ENCODE results near the gene SEMA3A.

SEMA3A gene

GRCh38 chr7:84113286-84113685, 81.3 kb downstream of the SEMA3A start:
- H3K4me3 ChIP-seq (ENCODE audit: low read depth, low read length): 0 out of 2 replicates have a peak overlapping the region, but pooled peaks have one; percentile 35
- no peaks in the 10 kb centered on the region for H3K79me2 ChIP-seq (ENCODE audit: control insufficient read depth, insufficient read depth, low read length, unreplicated experiment)
- no peaks in the 10 kb centered on the region for H3K27me3 ChIP-seq (ENCODE audit: insufficient read depth, low read length)
- H3K27ac ChIP-seq (ENCODE audit: low read depth, low read length): no peak overlapping the region
- no peaks in the 10 kb centered on the region for H3K36me3 ChIP-seq (ENCODE audit: insufficient read depth, low read length)
- H3K4me1 ChIP-seq (ENCODE audit: control insufficient read depth, insufficient read depth, low read length, unreplicated experiment): peaks cover 18% of the 10 kb centered on the region
- H2AFZ ChIP-seq (ENCODE audit: low read length, unreplicated experiment): peak overlapping the region; percentile 37

GRCh38 chr7:84112771-84113170, 81.8 kb downstream of the SEMA3A start:
- Histone ChIP-seq H3K4me3 (ENCODE audit: low read depth, low read length) (0 out of 2 replicates have a peak overlapping the region, but pooled peaks have one; percentile 35), H3K27ac (ENCODE audit: low read depth, low read length) (no peak overlapping the region), H3K27me3 (ENCODE audit: insufficient read depth, low read length) (no peaks in the 10 kb centered on the region), H3K36me3 (ENCODE audit: insufficient read depth, low read length) (no peaks in the 10 kb centered on the region), H2AFZ (ENCODE audit: low read length, unreplicated experiment) (peak overlapping the region; percentile 37), H3K4me1 (ENCODE audit: control insufficient read depth, insufficient read depth, low read length, unreplicated experiment) (peaks cover 18% of the 10 kb centered on the region), H3K79me2 (ENCODE audit: control insufficient read depth, insufficient read depth, low read length, unreplicated experiment) (no peaks in the 10 kb centered on the region)

- H3K27ac ChIP-seq (ENCODE audit: low read depth, low read length): no peak overlapping the region
- H3K4me3 ChIP-seq (ENCODE audit: low read depth, low read length): no peak overlapping the region
- no peaks in the 10 kb centered on the region for H3K36me3 ChIP-seq (ENCODE audit: insufficient read depth, low read length)
- H3K27me3 ChIP-seq (ENCODE audit: insufficient read depth, low read length): no peaks in the 10 kb centered on the region
- H2AFZ ChIP-seq (ENCODE audit: low read length, unreplicated experiment): no peak overlapping the region
- H3K79me2 ChIP-seq (ENCODE audit: control insufficient read depth, insufficient read depth, low read length, unreplicated experiment): no peaks in the 10 kb centered on the region
- H3K4me1 ChIP-seq (ENCODE audit: control insufficient read depth, insufficient read depth, low read length, unreplicated experiment): peaks cover 27% of the 10 kb centered on the region
Observed at GRCh38 chr7:84111842-84112241, 82.7 kb downstream of the SEMA3A start.

- Histone ChIP-seq H3K27ac (ENCODE audit: low read depth, low read length) (no peak overlapping the region), H2AFZ (ENCODE audit: low read length, unreplicated experiment) (no peak overlapping the region), H3K36me3 (ENCODE audit: insufficient read depth, low read length) (no peaks in the 10 kb centered on the region), H3K27me3 (ENCODE audit: insufficient read depth, low read length) (no peaks in the 10 kb centered on the region), H3K4me3 (ENCODE audit: low read depth, low read length) (no peak overlapping the region), H3K4me1 (ENCODE audit: control insufficient read depth, insufficient read depth, low read length, unreplicated experiment) (peaks cover 34% of the 10 kb centered on the region), H3K79me2 (ENCODE audit: control insufficient read depth, insufficient read depth, low read length, unreplicated experiment) (no peaks in the 10 kb centered on the region)
Observed at GRCh38 chr7:84110400-84110799, 84.2 kb downstream of the SEMA3A start.

- Histone ChIP-seq H3K27me3 (ENCODE audit: insufficient read depth, low read length) (no peaks in the 10 kb centered on the region), H3K4me1 (ENCODE audit: control insufficient read depth, insufficient read depth, low read length, unreplicated experiment) (peaks cover 38% of the 10 kb centered on the region), H3K79me2 (ENCODE audit: control insufficient read depth, insufficient read depth, low read length, unreplicated experiment) (no peaks in the 10 kb centered on the region)
Observed at GRCh38 chr7:84108787-84109186, 85.8 kb downstream of the SEMA3A start.

GRCh38 chr7:84108119-84108518, 86.5 kb downstream of the SEMA3A start:
- H3K4me1 ChIP-seq (ENCODE audit: control insufficient read depth, insufficient read depth, low read length, unreplicated experiment): peaks cover 31% of the 10 kb centered on the region
- no peaks in the 10 kb centered on the region for H3K36me3 ChIP-seq (ENCODE audit: insufficient read depth, low read length)
- H3K79me2 ChIP-seq (ENCODE audit: control insufficient read depth, insufficient read depth, low read length, unreplicated experiment): no peaks in the 10 kb centered on the region
- no peak overlapping the region for H3K27ac ChIP-seq (ENCODE audit: low read depth, low read length)
- no peaks in the 10 kb centered on the region for H3K27me3 ChIP-seq (ENCODE audit: insufficient read depth, low read length)
- H3K4me3 ChIP-seq (ENCODE audit: low read depth, low read length): no peak overlapping the region
- no peak overlapping the region for H2AFZ ChIP-seq (ENCODE audit: low read length, unreplicated experiment)

More at GRCh38 chr7:84108787-84109186, 85.8 kb downstream of the SEMA3A start:
- no peak overlapping the region for H3K27ac ChIP-seq (ENCODE audit: low read depth, low read length)
- no peak overlapping the region for H2AFZ ChIP-seq (ENCODE audit: low read length, unreplicated experiment)
- no peaks in the 10 kb centered on the region for H3K36me3 ChIP-seq (ENCODE audit: insufficient read depth, low read length)
- H3K4me3 ChIP-seq (ENCODE audit: low read depth, low read length): no peak overlapping the region

- no peak overlapping the region for H3K27ac ChIP-seq (ENCODE audit: low read depth, low read length)
- no peaks in the 10 kb centered on the region for H3K27me3 ChIP-seq (ENCODE audit: insufficient read depth, low read length)
- H3K4me1 ChIP-seq (ENCODE audit: control insufficient read depth, insufficient read depth, low read length, unreplicated experiment): peaks cover 22% of the 10 kb centered on the region
- H2AFZ ChIP-seq (ENCODE audit: low read length, unreplicated experiment): no peak overlapping the region
- no peak overlapping the region for H3K4me3 ChIP-seq (ENCODE audit: low read depth, low read length)
- no peaks in the 10 kb centered on the region for H3K79me2 ChIP-seq (ENCODE audit: control insufficient read depth, insufficient read depth, low read length, unreplicated experiment)
- H3K36me3 ChIP-seq (ENCODE audit: insufficient read depth, low read length): no peaks in the 10 kb centered on the region
Observed at GRCh38 chr7:84107259-84107658, 87.3 kb downstream of the SEMA3A start.

GRCh38 chr7:84106291-84106690, 88.3 kb downstream of the SEMA3A start:
- Histone ChIP-seq H3K36me3 (ENCODE audit: insufficient read depth, low read length) (no peaks in the 10 kb centered on the region), H3K4me3 (ENCODE audit: low read depth, low read length) (no peak overlapping the region), H3K4me1 (ENCODE audit: control insufficient read depth, insufficient read depth, low read length, unreplicated experiment) (peaks cover 22% of the 10 kb centered on the region), H3K27me3 (ENCODE audit: insufficient read depth, low read length) (no peaks in the 10 kb centered on the region), H3K79me2 (ENCODE audit: control insufficient read depth, insufficient read depth, low read length, unreplicated experiment) (no peaks in the 10 kb centered on the region), H2AFZ (ENCODE audit: low read length, unreplicated experiment) (no peak overlapping the region), H3K27ac (ENCODE audit: low read depth, low read length) (no peak overlapping the region)

- no peak overlapping the region; the same call in 1 of the 2 replicates for H3K4me3 ChIP-seq (ENCODE audit: low read depth, low read length)
- no peaks in the 10 kb centered on the region for H3K27me3 ChIP-seq (ENCODE audit: insufficient read depth, low read length)
- H2AFZ ChIP-seq (ENCODE audit: low read length, unreplicated experiment): no peak overlapping the region
- peaks cover 22% of the 10 kb centered on the region for H3K4me1 ChIP-seq (ENCODE audit: control insufficient read depth, insufficient read depth, low read length, unreplicated experiment)
- H3K27ac ChIP-seq (ENCODE audit: low read depth, low read length): peak overlapping the region; percentile 24; the same call in 1 of the 2 replicates
- H3K79me2 ChIP-seq (ENCODE audit: control insufficient read depth, insufficient read depth, low read length, unreplicated experiment): no peaks in the 10 kb centered on the region
- no peaks in the 10 kb centered on the region for H3K36me3 ChIP-seq (ENCODE audit: insufficient read depth, low read length)
Observed at GRCh38 chr7:84105586-84105985, 89.0 kb downstream of the SEMA3A start.

GRCh38 chr7:84104826-84105225, 89.8 kb downstream of the SEMA3A start:
- H3K27ac ChIP-seq (ENCODE audit: low read depth, low read length): no peak overlapping the region

GRCh38 chr7:84102213-84102612, 92.4 kb downstream of the SEMA3A start:
- H2AFZ ChIP-seq (ENCODE audit: low read length, unreplicated experiment): no peak overlapping the region
- H3K4me3 ChIP-seq (ENCODE audit: low read depth, low read length): no peak overlapping the region
- peaks cover 16% of the 10 kb centered on the region for H3K4me1 ChIP-seq (ENCODE audit: control insufficient read depth, insufficient read depth, low read length, unreplicated experiment)
- H3K27ac ChIP-seq (ENCODE audit: low read depth, low read length): no peak overlapping the region
- H3K79me2 ChIP-seq (ENCODE audit: control insufficient read depth, insufficient read depth, low read length, unreplicated experiment): no peaks in the 10 kb centered on the region
- H3K36me3 ChIP-seq (ENCODE audit: insufficient read depth, low read length): no peaks in the 10 kb centered on the region
- no peaks in the 10 kb centered on the region for H3K27me3 ChIP-seq (ENCODE audit: insufficient read depth, low read length)

More at GRCh38 chr7:84104826-84105225, 89.8 kb downstream of the SEMA3A start:
- no peaks in the 10 kb centered on the region for H3K36me3 ChIP-seq (ENCODE audit: insufficient read depth, low read length)
- no peak overlapping the region for H2AFZ ChIP-seq (ENCODE audit: low read length, unreplicated experiment)
- H3K79me2 ChIP-seq (ENCODE audit: control insufficient read depth, insufficient read depth, low read length, unreplicated experiment): no peaks in the 10 kb centered on the region
- peaks cover 22% of the 10 kb centered on the region for H3K4me1 ChIP-seq (ENCODE audit: control insufficient read depth, insufficient read depth, low read length, unreplicated experiment)
- H3K27me3 ChIP-seq (ENCODE audit: insufficient read depth, low read length): no peaks in the 10 kb centered on the region
- no peak overlapping the region for H3K4me3 ChIP-seq (ENCODE audit: low read depth, low read length)
